ENCODE data around the gene IFIT2. TPM values are rescaled to one million over a fixed set of nuclear protein-coding genes. Genes with fewer than 3 reads are reported as not detected.
A peak's percentile ranks its signal among the peaks of the same experiment; 100 is the strongest.
"Not testable (repeated sequence)": the region's sequence is repeated elsewhere in the genome, so short reads cannot be mapped to it uniquely, and the experiment has no call there.

IFIT2 gene
- total RNA-seq, 1 experiment from 2014 or later, result 0.15 TPM

DNA sequence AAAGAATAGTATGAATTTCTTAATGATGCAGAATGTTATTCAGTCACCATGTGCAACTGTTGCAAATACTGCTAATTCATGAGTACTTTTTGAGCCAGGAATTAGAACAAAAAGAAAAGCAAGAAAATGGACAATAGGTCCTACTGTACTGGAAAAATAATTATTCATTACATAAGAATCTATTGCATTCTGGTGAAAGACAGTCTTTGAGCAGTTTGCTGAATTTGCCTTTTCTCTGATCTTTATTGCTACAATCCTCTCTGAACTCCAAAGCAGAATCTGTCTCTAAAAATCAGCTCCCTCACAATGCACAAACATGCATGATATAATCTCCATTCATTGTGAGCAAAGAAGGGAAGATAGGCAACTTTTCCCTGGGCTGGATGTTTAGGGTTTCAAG lies 12.8 kb downstream of the IFIT2 start:
- Mint-ChIP-seq H3K9me3 (peaks cover 12% of the 10 kb centered on the region), H3K36me3 (peaks cover 6% of the 10 kb centered on the region; the same call in 1 of the 2 replicates), H3K27ac (no peak overlapping the region), H3K4me1 (peaks cover 9% of the 10 kb centered on the region), H3K27me3 (ENCODE audit: low read depth) (no peaks in the 10 kb centered on the region), H3K4me3 (no peak overlapping the region)
- no peak for ATAC-seq
- ChIA-PET POLR2A (no interaction called here), CTCF (no interaction called here)
- DNase-seq (ENCODE audit: low spot score), result no peak
- TF ChIP-seq NFATC4 (CRISPR knock-in tag; IDR thresholded peaks at IDR 0.05) (no peak), ZNF423 (CRISPR knock-in tag; IDR thresholded peaks at IDR 0.05) (no peak)
- TF ChIP-seq, protein P1, sequence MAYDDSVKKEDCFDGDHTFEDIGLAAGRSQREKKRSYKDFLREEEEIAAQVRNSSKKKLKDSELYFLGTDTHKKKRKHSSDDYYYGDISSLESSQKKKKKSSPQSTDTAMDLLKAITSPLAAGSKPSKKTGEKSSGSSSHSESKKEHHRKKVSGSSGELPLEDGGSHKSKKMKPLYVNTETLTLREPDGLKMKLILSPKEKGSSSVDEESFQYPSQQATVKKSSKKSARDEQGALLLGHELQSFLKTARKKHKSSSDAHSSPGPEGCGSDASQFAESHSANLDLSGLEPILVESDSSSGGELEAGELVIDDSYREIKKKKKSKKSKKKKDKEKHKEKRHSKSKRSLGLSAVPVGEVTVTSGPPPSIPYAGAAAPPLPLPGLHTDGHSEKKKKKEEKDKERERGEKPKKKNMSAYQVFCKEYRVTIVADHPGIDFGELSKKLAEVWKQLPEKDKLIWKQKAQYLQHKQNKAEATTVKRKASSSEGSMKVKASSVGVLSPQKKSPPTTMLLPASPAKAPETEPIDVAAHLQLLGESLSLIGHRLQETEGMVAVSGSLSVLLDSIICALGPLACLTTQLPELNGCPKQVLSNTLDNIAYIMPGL (CRISPR knock-in tag; IDR thresholded peaks at IDR 0.05), result no peak
- TF ChIP-seq, protein P2, sequence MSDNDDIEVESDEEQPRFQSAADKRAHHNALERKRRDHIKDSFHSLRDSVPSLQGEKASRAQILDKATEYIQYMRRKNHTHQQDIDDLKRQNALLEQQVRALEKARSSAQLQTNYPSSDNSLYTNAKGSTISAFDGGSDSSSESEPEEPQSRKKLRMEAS (CRISPR knock-in tag; IDR thresholded peaks at IDR 0.05), result no peak
- TF ChIP-seq, protein P3, sequence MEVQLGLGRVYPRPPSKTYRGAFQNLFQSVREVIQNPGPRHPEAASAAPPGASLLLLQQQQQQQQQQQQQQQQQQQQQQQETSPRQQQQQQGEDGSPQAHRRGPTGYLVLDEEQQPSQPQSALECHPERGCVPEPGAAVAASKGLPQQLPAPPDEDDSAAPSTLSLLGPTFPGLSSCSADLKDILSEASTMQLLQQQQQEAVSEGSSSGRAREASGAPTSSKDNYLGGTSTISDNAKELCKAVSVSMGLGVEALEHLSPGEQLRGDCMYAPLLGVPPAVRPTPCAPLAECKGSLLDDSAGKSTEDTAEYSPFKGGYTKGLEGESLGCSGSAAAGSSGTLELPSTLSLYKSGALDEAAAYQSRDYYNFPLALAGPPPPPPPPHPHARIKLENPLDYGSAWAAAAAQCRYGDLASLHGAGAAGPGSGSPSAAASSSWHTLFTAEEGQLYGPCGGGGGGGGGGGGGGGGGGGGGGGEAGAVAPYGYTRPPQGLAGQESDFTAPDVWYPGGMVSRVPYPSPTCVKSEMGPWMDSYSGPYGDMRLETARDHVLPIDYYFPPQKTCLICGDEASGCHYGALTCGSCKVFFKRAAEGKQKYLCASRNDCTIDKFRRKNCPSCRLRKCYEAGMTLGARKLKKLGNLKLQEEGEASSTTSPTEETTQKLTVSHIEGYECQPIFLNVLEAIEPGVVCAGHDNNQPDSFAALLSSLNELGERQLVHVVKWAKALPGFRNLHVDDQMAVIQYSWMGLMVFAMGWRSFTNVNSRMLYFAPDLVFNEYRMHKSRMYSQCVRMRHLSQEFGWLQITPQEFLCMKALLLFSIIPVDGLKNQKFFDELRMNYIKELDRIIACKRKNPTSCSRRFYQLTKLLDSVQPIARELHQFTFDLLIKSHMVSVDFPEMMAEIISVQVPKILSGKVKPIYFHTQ (CRISPR knock-in tag; IDR thresholded peaks at IDR 0.05), result no peak

DNA sequence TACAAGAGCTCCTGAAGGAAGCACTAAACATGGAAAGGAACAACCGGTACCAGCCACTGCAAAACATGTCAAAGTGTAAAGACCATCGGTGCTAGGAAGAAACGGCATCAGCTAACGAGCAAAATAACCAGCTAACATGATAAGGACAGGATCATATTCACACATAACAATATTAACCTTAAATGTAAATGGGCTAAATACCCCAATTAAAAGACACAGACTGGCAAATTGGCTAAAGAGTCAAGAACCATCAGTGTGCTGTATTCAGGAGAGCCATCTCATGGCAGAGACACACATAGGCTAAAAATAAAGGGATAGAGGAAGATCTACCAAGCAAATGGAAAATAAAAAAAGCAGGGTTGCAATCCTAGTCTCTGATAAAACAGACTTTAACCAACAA lies 16.2 kb downstream of the IFIT2 start:
- DNase-seq (ENCODE audit: low spot score); H3K36me3 Mint-ChIP-seq; ATAC-seq; H3K4me1 Mint-ChIP-seq; H3K4me3 Mint-ChIP-seq; CTCF ChIA-PET; POLR2A ChIA-PET; H3K27ac Mint-ChIP-seq; H3K27me3 Mint-ChIP-seq (ENCODE audit: low read depth): not testable (repeated sequence)
- peaks cover 12% of the 10 kb centered on the region for H3K9me3 Mint-ChIP-seq

DNA sequence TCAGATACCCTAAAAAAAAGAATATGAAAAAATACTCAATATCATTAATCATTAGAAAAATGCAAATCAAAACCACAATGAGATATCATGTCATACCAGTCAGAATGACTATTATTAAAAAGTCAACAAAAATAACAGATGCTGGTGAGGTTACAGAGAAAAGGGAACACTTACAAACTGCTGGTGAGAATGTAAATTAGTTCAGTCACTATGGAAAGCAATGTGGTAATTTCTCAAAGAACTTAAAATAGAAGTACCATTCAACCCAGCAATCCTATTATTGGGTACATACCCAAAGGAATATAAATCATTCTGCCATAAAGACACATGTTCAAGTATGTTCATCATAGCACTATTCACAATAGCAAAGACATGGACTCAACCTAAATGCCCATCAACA lies 23.2 kb downstream of the IFIT2 start:
- POLR2A ChIA-PET, H3K36me3 Mint-ChIP-seq, ATAC-seq: not testable (repeated sequence)

DNA sequence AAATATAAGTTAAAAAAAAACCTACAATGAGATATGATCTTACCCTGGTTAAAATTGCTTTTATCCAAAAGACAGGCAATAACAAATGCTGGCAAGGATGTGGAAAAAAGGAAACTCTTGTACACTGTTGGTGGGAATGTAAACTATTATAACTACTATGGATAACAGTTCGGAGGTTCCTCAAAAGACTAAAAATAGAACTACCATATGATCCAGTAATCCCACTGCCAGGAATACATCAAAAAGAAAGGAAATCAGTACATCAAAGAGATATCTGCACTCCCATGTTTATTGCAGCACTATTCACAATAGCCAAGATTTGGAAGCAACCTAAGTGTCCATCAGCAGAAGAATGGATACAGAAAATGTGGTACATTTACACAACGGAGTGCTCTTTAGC lies 24.0 kb downstream of the IFIT2 start:
- POLR2A ChIA-PET; DNase-seq (ENCODE audit: low spot score); CTCF ChIA-PET; H3K36me3 Mint-ChIP-seq; H3K27me3 Mint-ChIP-seq (ENCODE audit: low read depth); H3K4me3 Mint-ChIP-seq; ATAC-seq: not testable (repeated sequence)
- peak overlapping the region; percentile 16; the same call in 1 of the 2 replicates for H3K27ac Mint-ChIP-seq
- peaks cover 11% of the 10 kb centered on the region for H3K9me3 Mint-ChIP-seq
- H3K4me1 Mint-ChIP-seq, result peaks cover 39% of the 10 kb centered on the region

More for the DNA sequence above, 23.2 kb downstream of the IFIT2 start:
- H3K27ac Mint-ChIP-seq; DNase-seq (ENCODE audit: low spot score); CTCF ChIA-PET; H3K27me3 Mint-ChIP-seq (ENCODE audit: low read depth); H3K4me3 Mint-ChIP-seq: not testable (repeated sequence)
- Mint-ChIP-seq H3K9me3 (peaks cover 11% of the 10 kb centered on the region), H3K4me1 (peaks cover 33% of the 10 kb centered on the region)

DNA sequence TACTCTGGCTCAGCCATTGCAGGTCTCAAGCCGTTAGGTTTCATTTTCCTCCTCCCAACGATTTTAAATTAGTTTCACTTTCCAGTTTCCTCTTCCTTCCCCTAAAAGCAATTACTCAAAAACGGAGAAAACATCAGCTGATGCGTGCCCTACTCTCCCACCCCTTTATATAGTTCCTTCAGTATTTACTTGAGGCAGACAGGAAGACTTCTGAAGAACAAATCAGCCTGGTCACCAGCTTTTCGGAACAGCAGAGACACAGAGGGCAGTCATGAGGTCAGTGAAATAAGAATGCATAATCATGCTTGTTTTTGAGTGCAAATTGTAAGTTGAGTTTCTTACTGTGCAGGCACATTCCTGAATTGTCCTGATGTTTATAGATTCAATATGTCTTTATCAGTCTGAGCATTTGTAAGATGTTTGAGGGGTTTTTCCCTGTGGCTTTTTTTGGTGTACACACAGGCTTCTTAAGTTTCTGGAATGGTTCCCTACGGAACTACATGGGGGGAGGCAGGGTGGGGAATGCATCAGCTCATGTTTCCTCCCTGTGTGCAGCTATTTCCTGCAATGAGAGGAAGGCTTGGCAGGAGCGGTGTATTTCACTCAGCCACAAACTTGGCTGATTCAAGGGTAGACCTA lies 26.1 kb downstream of the IFIT2 start, which contains the start of gene IFIT3:
Gene IFIT3, plus strand, starts transcription at position 195 of the 639 bp plus-strand sequence. Its CDS starts 77 bp downstream, at position 272.
- peak within 1 kb of the TSS; percentile 100 for H3K27ac Mint-ChIP-seq
- H3K36me3 Mint-ChIP-seq, result no peaks in the 10 kb centered on the region
- ATAC-seq (peak; percentile 70), DNase-seq (ENCODE audit: low spot score) (no peak)
- no peaks in the 10 kb centered on the region for H3K27me3 Mint-ChIP-seq (ENCODE audit: low read depth)
- peak within 1 kb of the TSS; percentile 41 for H3K4me3 Mint-ChIP-seq
- H3K4me1 Mint-ChIP-seq, result peaks cover 48% of the 10 kb centered on the region
- POLR2A ChIA-PET, result no interaction called here
- TF ChIP-seq FOXK1 (CRISPR knock-in tag; IDR thresholded peaks at IDR 0.05), result no peak
- no peak for TF ChIP-seq ELF4 (CRISPR knock-in tag; IDR thresholded peaks at IDR 0.05; ENCODE audit: low read depth)
- TF ChIP-seq ZNF263 (CRISPR knock-in tag; IDR thresholded peaks at IDR 0.05; ENCODE audit: low read depth), result no peak
- TF ChIP-seq CREB1 (CRISPR knock-in tag; IDR thresholded peaks at IDR 0.05), result no peak
- TF ChIP-seq ZBTB21 (CRISPR knock-in tag; IDR thresholded peaks at IDR 0.05; ENCODE audit: borderline replicate concordance), result no peak
- no peak for TF ChIP-seq TP53 (CRISPR knock-in tag; IDR thresholded peaks at IDR 0.05)
- CTCF ChIA-PET, result interaction anchor here (0.6 to 1.9 kb wide), 3 partner anchors 25 to 41 kb away, joined by 3 to 10 read pairs (median 3); no protein-coding TSS in a partner anchor
- peaks cover 11% of the 10 kb centered on the region for H3K9me3 Mint-ChIP-seq
